SK-N-SH (cell line): ENCODE results near the gene OAF.

ENCODE experiments used
- CTCF ChIP-seq: fragments of 200-600 bp; sonication (generic); IDR thresholded peaks from 2 replicates; pipeline ENCODE4 v1.6.1; 2017; ENCODE audit warnings: antibody characterized with exemption, mild to moderate bottlenecking, moderate library complexity
- EP300 ChIP-seq, 2 experiments: IDR thresholded peaks; 2 replicates each; pipeline versions ENCODE4 v1.4.0 to v1.6.1; 2012; ENCODE audit warnings: borderline replicate concordance in 1 of 2, low read depth in 1 of 2, low read length in 1 of 2
- EZH2phosphoT487 ChIP-seq: fragments of 200-600 bp; sonication (generic); IDR thresholded peaks from 2 replicates; pipeline ENCODE4 v1.6.1; 2017; ENCODE audit warnings: low read depth, mixed run types, mild to moderate bottlenecking, antibody characterized with exemption, moderate library complexity, borderline replicate concordance
- FOXJ3 ChIP-seq: sonication (generic); formaldehyde crosslinking; IDR thresholded peaks from 2 replicates; pipeline ENCODE4 v1.5.1; 2020; ENCODE audit warnings: mild to moderate bottlenecking, missing genetic modification reagents
- FOXM1 ChIP-seq: IDR thresholded peaks from 2 replicates; pipeline ENCODE4 v1.4.0; 2012; ENCODE audit warnings: low read depth, mild to moderate bottlenecking
- GABPA ChIP-seq: IDR thresholded peaks from 2 replicates; pipeline ENCODE4 v1.4.0; 2012; ENCODE audit warnings: low read depth, mild to moderate bottlenecking
- MXI1 ChIP-seq: IDR thresholded peaks from 2 replicates; pipeline ENCODE4 v1.6.1; 2012; ENCODE audit warnings: mild to moderate bottlenecking, low read depth, low read length, improper control_type of control experiment
- NFIC ChIP-seq: IDR thresholded peaks from 2 replicates; pipeline ENCODE4 v1.4.0; 2012; ENCODE audit warnings: borderline replicate concordance
- NRF1 ChIP-seq: IDR thresholded peaks from 2 replicates; pipeline ENCODE4 v1.6.1; 2012; ENCODE audit warnings: low read depth, mild to moderate bottlenecking, low read length
- POLR2AphosphoS5 ChIP-seq: IDR thresholded peaks from 2 replicates; pipeline ENCODE4 v1.6.1; 2012; ENCODE audit warnings: low read depth, low read length
- RAD21 ChIP-seq: IDR thresholded peaks from 2 replicates; pipeline ENCODE4 v1.6.1; 2012; ENCODE audit warnings: mild to moderate bottlenecking, low read length
- USF2 ChIP-seq: fragments of 150-350 bp; IDR thresholded peaks from 2 replicates; pipeline ENCODE4 v1.6.1; 2017; ENCODE audit warnings: antibody characterized with exemption, low read length, low read depth, borderline replicate concordance
- YY1 ChIP-seq: IDR thresholded peaks from 2 replicates; pipeline ENCODE4 v1.4.0; 2012; ENCODE audit warnings: low read depth, mild to moderate bottlenecking
- TF ChIP-seq, protein P1 (sequence below): IDR thresholded peaks from 2 replicates; pipeline ENCODE4 v1.4.0; 2012; ENCODE audit warnings: low read depth

GRCh38 chr11:120272303-120272702 is 61.5 kb downstream of the OAF start:
- no peak for TF ChIP-seq CTCF
- no peak for TF ChIP-seq RAD21
- no peak for TF ChIP-seq YY1
- no peak for TF ChIP-seq POLR2AphosphoS5
- no peak for TF ChIP-seq EZH2phosphoT487
- TF ChIP-seq, protein P1, sequence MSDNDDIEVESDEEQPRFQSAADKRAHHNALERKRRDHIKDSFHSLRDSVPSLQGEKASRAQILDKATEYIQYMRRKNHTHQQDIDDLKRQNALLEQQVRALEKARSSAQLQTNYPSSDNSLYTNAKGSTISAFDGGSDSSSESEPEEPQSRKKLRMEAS, result no peak
- TF ChIP-seq FOXM1, result no peak
- TF ChIP-seq FOXJ3, result no peak
- TF ChIP-seq EP300 (IDR thresholded peaks at IDR 0.05; ENCODE audit: borderline replicate concordance in 1 of 2, low read depth in 1 of 2, low read length in 1 of 2), result no peak
- TF ChIP-seq NFIC, result no peak
- no peak for TF ChIP-seq NRF1
- TF ChIP-seq GABPA, result no peak
- TF ChIP-seq USF2, result no peak
- TF ChIP-seq MXI1, result no peak
